ENCODE data around the gene TRIM71. TPM values are rescaled to one million over a fixed set of nuclear protein-coding genes. Genes with fewer than 3 reads are reported as not detected.

Gene TRIM71
- total RNA-seq, 4 donors from 2014 or later, result 0.13 to 0.84 (median 0.36) TPM; not detected in 1

GRCh38 chr3:32873531-32874130, 55.8 kb downstream of the TRIM71 start:
- DNase-seq (ENCODE audit: low spot score), result no peak
- ATAC-seq (ENCODE audit: low FRiP score), result no peak
- TF ChIP-seq, protein P1, sequence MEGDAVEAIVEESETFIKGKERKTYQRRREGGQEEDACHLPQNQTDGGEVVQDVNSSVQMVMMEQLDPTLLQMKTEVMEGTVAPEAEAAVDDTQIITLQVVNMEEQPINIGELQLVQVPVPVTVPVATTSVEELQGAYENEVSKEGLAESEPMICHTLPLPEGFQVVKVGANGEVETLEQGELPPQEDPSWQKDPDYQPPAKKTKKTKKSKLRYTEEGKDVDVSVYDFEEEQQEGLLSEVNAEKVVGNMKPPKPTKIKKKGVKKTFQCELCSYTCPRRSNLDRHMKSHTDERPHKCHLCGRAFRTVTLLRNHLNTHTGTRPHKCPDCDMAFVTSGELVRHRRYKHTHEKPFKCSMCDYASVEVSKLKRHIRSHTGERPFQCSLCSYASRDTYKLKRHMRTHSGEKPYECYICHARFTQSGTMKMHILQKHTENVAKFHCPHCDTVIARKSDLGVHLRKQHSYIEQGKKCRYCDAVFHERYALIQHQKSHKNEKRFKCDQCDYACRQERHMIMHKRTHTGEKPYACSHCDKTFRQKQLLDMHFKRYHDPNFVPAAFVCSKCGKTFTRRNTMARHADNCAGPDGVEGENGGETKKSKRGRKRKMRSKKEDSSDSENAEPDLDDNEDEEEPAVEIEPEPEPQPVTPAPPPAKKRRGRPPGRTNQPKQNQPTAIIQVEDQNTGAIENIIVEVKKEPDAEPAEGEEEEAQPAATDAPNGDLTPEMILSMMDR (IDR thresholded peaks at IDR 0.05), result no peak

DNA sequence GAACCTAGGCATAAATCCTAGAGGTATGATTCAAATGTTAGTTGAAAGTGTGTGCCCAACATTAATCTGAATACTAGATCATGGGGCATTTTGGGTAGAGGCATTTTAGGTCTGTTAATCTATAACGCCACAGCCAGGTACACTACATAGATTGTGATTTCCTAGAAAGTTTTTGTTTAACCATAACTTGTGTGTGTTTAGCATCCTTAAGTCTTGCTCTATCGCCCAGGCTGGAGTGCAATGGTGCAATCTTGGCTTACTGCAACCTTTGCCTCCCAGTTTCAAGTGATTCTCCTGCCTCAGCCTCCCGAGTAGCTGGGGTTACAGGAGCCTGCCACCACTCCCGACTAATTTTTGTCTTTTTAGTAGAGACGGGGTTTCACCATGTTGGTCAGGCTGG, 59.1 kb downstream of the TRIM71 start:
- TF ChIP-seq, protein P1 (IDR thresholded peaks at IDR 0.05), result no peak

GRCh38 chr3:32877598-32877997, 59.8 kb downstream of the TRIM71 start:
- TF ChIP-seq, protein P1 (IDR thresholded peaks at IDR 0.05), result no peak
- ATAC-seq (ENCODE audit: low FRiP score), result no peak
- DNase-seq (ENCODE audit: low spot score), result no peak

More for the DNA sequence above, 59.1 kb downstream of the TRIM71 start:
- no peak for ATAC-seq (ENCODE audit: low FRiP score)
- DNase-seq (ENCODE audit: low spot score), result no peak

- TF ChIP-seq, protein P1 (IDR thresholded peaks at IDR 0.05), result no peak
Measured at GRCh38 chr3:32880225-32880624, 62.4 kb downstream of the TRIM71 start.

GRCh38 chr3:32881624-32882023, 63.8 kb downstream of the TRIM71 start:
- ATAC-seq (ENCODE audit: low FRiP score) (no peak), DNase-seq (ENCODE audit: low spot score) (no peak)
- TF ChIP-seq, protein P1 (IDR thresholded peaks at IDR 0.05), result no peak

More at GRCh38 chr3:32880225-32880624, 62.4 kb downstream of the TRIM71 start:
- ATAC-seq (ENCODE audit: low FRiP score) (no peak), DNase-seq (ENCODE audit: low spot score) (no peak)

- ATAC-seq (ENCODE audit: low FRiP score) (no peak), DNase-seq (ENCODE audit: low spot score) (no peak)
- TF ChIP-seq, protein P1 (IDR thresholded peaks at IDR 0.05), result no peak
Measured at GRCh38 chr3:32882189-32882588, 64.4 kb downstream of the TRIM71 start.

DNA sequence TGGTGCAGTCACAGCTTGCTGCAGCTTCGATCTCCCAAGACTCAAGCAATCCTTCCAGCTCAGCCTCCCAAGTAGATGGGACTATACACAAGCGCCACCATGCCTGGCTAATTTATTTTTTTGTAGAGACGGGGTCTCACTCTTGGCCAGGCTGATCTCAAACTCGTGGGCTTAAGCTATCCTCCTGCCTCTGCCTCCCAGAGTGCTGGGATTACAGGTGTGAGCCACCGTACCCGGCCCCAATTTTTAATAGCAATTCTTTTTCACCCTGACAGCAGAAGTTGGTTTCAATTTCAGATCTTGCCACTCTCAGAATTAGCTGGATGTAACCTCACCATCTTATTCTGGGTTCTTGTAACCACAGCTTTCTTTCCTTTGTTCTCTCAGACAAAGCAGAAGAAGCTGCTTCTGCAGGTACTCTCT, 64.8 kb downstream of the TRIM71 start:
- TF ChIP-seq, protein P1 (IDR thresholded peaks at IDR 0.05), result no peak
- DNase-seq (ENCODE audit: low spot score) (no peak), ATAC-seq (ENCODE audit: low FRiP score) (no peak)
